Measurements from ENCODE around the gene MAP9.

The MAP9 gene

GRCh38 chr4:155305619-155306018 is 71.1 kb downstream of the MAP9 start:
- Histone ChIP-seq H3K36me3 (ENCODE audit: low read length) (no peaks in the 10 kb centered on the region), H3K27ac (ENCODE audit: low read depth, low read length) (no peak overlapping the region), H2AFZ (ENCODE audit: low read depth, low read length, severe bottlenecking) (no peak overlapping the region), H4K20me1 (ENCODE audit: low read depth, low read length) (no peaks in the 10 kb centered on the region), H3K4me3 (ENCODE audit: insufficient read depth, low read length, poor library complexity, severe bottlenecking) (no peak overlapping the region), H3K9ac (ENCODE audit: low read length) (no peak overlapping the region), H3K9me3 (ENCODE audit: insufficient read depth, low read length) (no peaks in the 10 kb centered on the region), H3K9me2 (replicated peaks; ENCODE audit: insufficient read depth, low read length) (no peaks in the 10 kb centered on the region), H3F3A (ENCODE audit: insufficient read depth) (no peaks in the 10 kb centered on the region), H3K4me2 (ENCODE audit: low read depth, low read length, poor library complexity, severe bottlenecking) (no peak overlapping the region), H3K27me3 (ENCODE audit: low read length) (no peaks in the 10 kb centered on the region), H3K79me2 (ENCODE audit: insufficient read depth, low read length) (no peaks in the 10 kb centered on the region)
- TF ChIP-seq EZH2phosphoT487 (conservative IDR thresholded peaks at IDR 0.05; ENCODE audit: low read length) (no peak), CTCF (IDR thresholded peaks at IDR 0.05; ENCODE audit: insufficient read depth, low read length, poor library complexity, severe bottlenecking) (no peak)

- no peaks in the 10 kb centered on the region for H3K9me3 ChIP-seq (ENCODE audit: insufficient read depth, low read length)
- H3K79me2 ChIP-seq (ENCODE audit: insufficient read depth, low read length) = no peaks in the 10 kb centered on the region
- H3K4me2 ChIP-seq (ENCODE audit: low read depth, low read length, poor library complexity, severe bottlenecking) = no peak overlapping the region
- no peaks in the 10 kb centered on the region for H3F3A ChIP-seq (ENCODE audit: insufficient read depth)
- no peaks in the 10 kb centered on the region for H3K27me3 ChIP-seq (ENCODE audit: low read length)
- H3K9ac ChIP-seq (ENCODE audit: low read length) = no peak overlapping the region
- H3K9me2 ChIP-seq (replicated peaks; ENCODE audit: insufficient read depth, low read length) = no peaks in the 10 kb centered on the region
- H2AFZ ChIP-seq (ENCODE audit: low read depth, low read length, severe bottlenecking) = no peak overlapping the region
- TF ChIP-seq EZH2phosphoT487 (conservative IDR thresholded peaks at IDR 0.05; ENCODE audit: low read length) (no peak), CTCF (IDR thresholded peaks at IDR 0.05; ENCODE audit: insufficient read depth, low read length, poor library complexity, severe bottlenecking) (no peak)
- no peaks in the 10 kb centered on the region for H3K36me3 ChIP-seq (ENCODE audit: low read length)
- H4K20me1 ChIP-seq (ENCODE audit: low read depth, low read length) = no peaks in the 10 kb centered on the region
- no peak overlapping the region for H3K27ac ChIP-seq (ENCODE audit: low read depth, low read length)
- H3K4me3 ChIP-seq (ENCODE audit: insufficient read depth, low read length, poor library complexity, severe bottlenecking) = no peak overlapping the region
These were observed 72.4 kb downstream of the MAP9 start for GRCh38 chr4:155304375-155304774.

- Histone ChIP-seq H2AFZ (ENCODE audit: low read depth, low read length, severe bottlenecking) (no peak overlapping the region), H3F3A (ENCODE audit: insufficient read depth) (no peaks in the 10 kb centered on the region), H3K36me3 (ENCODE audit: low read length) (no peaks in the 10 kb centered on the region), H3K4me3 (ENCODE audit: insufficient read depth, low read length, poor library complexity, severe bottlenecking) (no peak overlapping the region), H3K9me2 (replicated peaks; ENCODE audit: insufficient read depth, low read length) (no peaks in the 10 kb centered on the region), H3K79me2 (ENCODE audit: insufficient read depth, low read length) (no peaks in the 10 kb centered on the region), H3K9me3 (ENCODE audit: insufficient read depth, low read length) (peaks cover 6% of the 10 kb centered on the region; the same call in 1 of the 2 replicates), H3K27me3 (ENCODE audit: low read length) (no peaks in the 10 kb centered on the region), H4K20me1 (ENCODE audit: low read depth, low read length) (no peaks in the 10 kb centered on the region), H3K4me2 (ENCODE audit: low read depth, low read length, poor library complexity, severe bottlenecking) (no peak overlapping the region), H3K27ac (ENCODE audit: low read depth, low read length) (no peak overlapping the region), H3K9ac (ENCODE audit: low read length) (no peak overlapping the region)
- TF ChIP-seq CTCF (IDR thresholded peaks at IDR 0.05; ENCODE audit: insufficient read depth, low read length, poor library complexity, severe bottlenecking) = no peak
- TF ChIP-seq EZH2phosphoT487 (conservative IDR thresholded peaks at IDR 0.05; ENCODE audit: low read length) = no peak
These were observed 77.7 kb downstream of the MAP9 start for GRCh38 chr4:155299103-155299502.
